CD4-positive, CD25-positive, alpha-beta regulatory T cell (primary cell): ENCODE results near the gene ZNF254. TPM values are rescaled to one million over a fixed set of nuclear protein-coding genes. Genes with fewer than 3 reads are reported as not detected.

Experiments used
- ATAC-seq, 2 donors: fragments of 150-1000 bp; cut with Tn5 transposase; one replicate each; pipeline ENCODE4 v1.10.0; 2021; ENCODE audit warnings: low read depth in 2 of 2, moderate number of reproducible peaks in 2 of 2, moderate library complexity in 1 of 2
- DNase-seq, 3 donors: peaks; one replicate each; pipeline versions ENCODE4 v3.0.0 to v3.0.0-alpha.2; 2012 to 2022; ENCODE audit warnings: mixed read lengths in 1 of 3
- H3K27ac ChIP-seq: one replicate; pipeline ENCODE4 v1.7.0; 2013; ENCODE audit warnings: mild to moderate bottlenecking, low read length; ENCODE audit not compliant: insufficient read depth, poor library complexity, severe bottlenecking
- H3K27me3 ChIP-seq: one replicate; pipeline ENCODE4 v1.7.0; 2013; ENCODE audit warnings: low read length; ENCODE audit not compliant: control insufficient read depth, insufficient read depth
- H3K36me3 ChIP-seq: one replicate; pipeline ENCODE4 v1.7.0; 2013; ENCODE audit warnings: mild to moderate bottlenecking, low read length, moderate library complexity; ENCODE audit not compliant: control insufficient read depth, insufficient read depth
- H3K4me1 ChIP-seq: 2 replicates; pipeline ENCODE4 v1.7.0; 2013; ENCODE audit warnings: mild to moderate bottlenecking, low read length; ENCODE audit not compliant: insufficient read depth, control insufficient read depth, poor library complexity, severe bottlenecking
- H3K4me3 ChIP-seq: one replicate; pipeline ENCODE4 v1.7.0; 2013; ENCODE audit warnings: low read depth, mild to moderate bottlenecking, low read length, moderate library complexity
- H3K9me3 ChIP-seq, 2 experiments: 1 replicate in 1 of 2; 2 replicates in 1 of 2; pipeline ENCODE4 v1.7.0; 2013; ENCODE audit warnings: low read length in 2 of 2, mild to moderate bottlenecking in 1 of 2, moderate library complexity in 1 of 2; ENCODE audit not compliant: control insufficient read depth in 2 of 2
- H3K27ac Mint-ChIP-seq, 3 donors: one replicate each; pipeline ENCODE4 v1.8.0; 2020 to 2022; ENCODE audit warnings: mild to moderate bottlenecking in 3 of 3, mixed read lengths in 3 of 3, moderate library complexity in 2 of 3
- H3K27me3 Mint-ChIP-seq: one replicate; pipeline ENCODE4 v1.8.0; 2022; ENCODE audit warnings: mild to moderate bottlenecking, mixed read lengths
- H3K36me3 Mint-ChIP-seq: one replicate; pipeline ENCODE4 v1.8.0; 2020; ENCODE audit warnings: mixed read lengths
- H3K4me1 Mint-ChIP-seq, 4 donors: one replicate each; pipeline ENCODE4 v1.8.0; 2020 to 2022; ENCODE audit warnings: mixed read lengths in 4 of 4, mild to moderate bottlenecking in 1 of 4
- H3K4me3 Mint-ChIP-seq, 4 donors: one replicate each; pipeline ENCODE4 v1.8.0; 2020 to 2022; ENCODE audit warnings: mild to moderate bottlenecking in 4 of 4, mixed read lengths in 4 of 4, moderate library complexity in 3 of 4
- H3K9me3 Mint-ChIP-seq, 7 donors: one replicate each; pipeline ENCODE4 v1.8.0; 2020 to 2022; ENCODE audit warnings: mixed read lengths in 7 of 7, mild to moderate bottlenecking in 3 of 7, moderate library complexity in 2 of 7
- polyA plus RNA-seq, 4 donors: library from polyadenylated mRNA; unstranded; fragments of 300-500 nt; fragmentation: Illumina TruSeq; gene quantifications; one replicate each; pipeline ENCODE4 v1.2.3, GENCODE V29; 2021
- total RNA-seq: library from RNA; stranded (reverse); gene quantifications from one replicate; pipeline ENCODE4 v1.2.3, GENCODE V29; 2022

ZNF254 gene
- total and polyA plus RNA-seq, 5 donors from 2014 or later = 5.5 to 11.0 (median 6.8) TPM

GRCh38 chr19:24101459-24102115 is 14.6 kb downstream of the ZNF254 start:
- H3K4me3 Mint-ChIP-seq = no peak overlapping the region
- peaks cover 64% of the 10 kb centered on the region for H3K36me3 ChIP-seq
- peaks cover 4 to 24% (median 11%) of the 10 kb centered on the region in 4 donors for H3K4me1 Mint-ChIP-seq
- H3K27me3 ChIP-seq = no peaks in the 10 kb centered on the region
- H3K4me3 ChIP-seq = no peak overlapping the region
- H3K27me3 Mint-ChIP-seq = no peaks in the 10 kb centered on the region
- no peak overlapping the region for H3K27ac ChIP-seq
- H3K36me3 Mint-ChIP-seq = peaks cover 58% of the 10 kb centered on the region
- H3K9me3 ChIP-seq = peaks cover 50 to 60% of the 10 kb centered on the region in 2 experiments
- ATAC-seq (no peak), DNase-seq (no peak)
- H3K27ac Mint-ChIP-seq = no peak overlapping the region
- peaks cover 0 to 34% (median 20%) of the 10 kb centered on the region in 7 donors for H3K9me3 Mint-ChIP-seq
- H3K4me1 ChIP-seq = no peaks in the 10 kb centered on the region

DNA sequence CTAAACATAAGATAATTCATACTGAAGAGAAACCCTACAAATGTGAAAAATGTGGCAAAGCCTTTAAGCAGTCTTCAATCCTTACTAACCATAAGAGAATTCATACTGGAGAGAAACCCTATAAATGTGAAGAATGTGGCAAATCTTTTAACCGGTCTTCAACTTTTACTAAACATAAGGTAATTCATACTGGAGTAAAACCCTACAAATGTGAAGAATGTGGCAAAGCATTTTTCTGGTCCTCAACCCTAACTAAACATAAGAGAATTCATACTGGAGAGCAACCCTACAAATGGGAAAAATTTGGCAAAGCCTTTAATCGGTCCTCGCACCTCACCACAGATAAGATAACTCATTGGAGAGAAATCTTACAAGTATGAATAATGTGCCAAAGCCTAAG is 40.6 kb downstream of the ZNF254 start:
- Mint-ChIP-seq H3K9me3 (peaks cover 0 to 70% (median 27%) of the 10 kb centered on the region in 7 donors), H3K27ac (no peak overlapping the region), H3K4me1 (no peaks in the 10 kb centered on the region), H3K36me3 (peaks cover 43% of the 10 kb centered on the region), H3K27me3 (no peaks in the 10 kb centered on the region), H3K4me3 (no peak overlapping the region)
- H3K4me1 ChIP-seq = no peaks in the 10 kb centered on the region
- H3K27ac ChIP-seq = no peak overlapping the region
- DNase-seq = no peak
- no peak overlapping the region for H3K4me3 ChIP-seq
- H3K9me3 ChIP-seq = peaks cover 79 to 88% of the 10 kb centered on the region in 2 experiments
- ATAC-seq = no peak
- peaks cover 32% of the 10 kb centered on the region for H3K36me3 ChIP-seq
- H3K27me3 ChIP-seq = no peaks in the 10 kb centered on the region

DNA sequence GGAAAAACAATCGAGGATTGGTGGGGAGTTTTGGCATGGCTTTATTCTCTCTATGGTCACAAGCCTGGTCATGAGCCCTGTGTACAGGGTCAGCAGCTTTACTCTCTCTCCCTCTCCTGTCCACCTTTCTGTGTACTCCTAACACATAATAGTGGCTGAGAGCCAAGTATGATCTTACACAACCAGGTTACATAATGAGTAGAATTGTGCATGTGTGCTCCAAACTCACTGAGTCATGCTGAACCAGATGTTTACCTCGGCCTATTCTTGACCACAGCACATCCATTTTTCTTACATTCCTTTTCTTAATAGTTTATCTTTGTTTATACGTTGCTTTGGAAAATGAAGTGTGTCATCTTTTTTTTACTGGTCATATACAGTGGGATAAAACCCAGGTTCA is 53.1 kb downstream of the ZNF254 start:
- Mint-ChIP-seq H3K9me3 (peaks cover 5 to 78% (median 29%) of the 10 kb centered on the region in 7 donors), H3K36me3 (peaks cover 10% of the 10 kb centered on the region), H3K27ac (no peak overlapping the region), H3K27me3 (no peaks in the 10 kb centered on the region), H3K4me3 (no peak overlapping the region), H3K4me1 (peaks cover 0 to 10% (median 0%) of the 10 kb centered on the region in 4 donors)
- H3K27ac ChIP-seq = no peak overlapping the region
- no peaks in the 10 kb centered on the region for H3K27me3 ChIP-seq
- no peak for ATAC-seq
- no peaks in the 10 kb centered on the region for H3K4me1 ChIP-seq
- no peak overlapping the region for H3K4me3 ChIP-seq
- DNase-seq = no peak
- H3K36me3 ChIP-seq = no peaks in the 10 kb centered on the region
- peaks cover 64 to 90% of the 10 kb centered on the region in 2 experiments for H3K9me3 ChIP-seq

- Mint-ChIP-seq H3K9me3 (peaks cover 4 to 75% (median 29%) of the 10 kb centered on the region in 7 donors), H3K27ac (no peak overlapping the region), H3K27me3 (no peaks in the 10 kb centered on the region)
Measured at GRCh38 chr19:24140591-24140990, 53.6 kb downstream of the ZNF254 start.

GRCh38 chr19:24141612-24142011 is 54.6 kb downstream of the ZNF254 start:
- H3K9me3 Mint-ChIP-seq = peaks cover 4 to 71% (median 20%) of the 10 kb centered on the region in 7 donors
- H3K36me3 Mint-ChIP-seq = peaks cover 5% of the 10 kb centered on the region

More at GRCh38 chr19:24140591-24140990, 53.6 kb downstream of the ZNF254 start:
- Histone ChIP-seq H3K4me3 (no peak overlapping the region), H3K36me3 (no peaks in the 10 kb centered on the region), H3K9me3 (peaks cover 63 to 90% of the 10 kb centered on the region in 2 experiments), H3K27ac (no peak overlapping the region), H3K4me1 (no peaks in the 10 kb centered on the region), H3K27me3 (no peaks in the 10 kb centered on the region)
- Mint-ChIP-seq H3K4me1 (peaks cover 0 to 10% (median 0%) of the 10 kb centered on the region in 4 donors), H3K4me3 (no peak overlapping the region), H3K36me3 (peaks cover 10% of the 10 kb centered on the region)
- ATAC-seq (no peak), DNase-seq (no peak)

DNA sequence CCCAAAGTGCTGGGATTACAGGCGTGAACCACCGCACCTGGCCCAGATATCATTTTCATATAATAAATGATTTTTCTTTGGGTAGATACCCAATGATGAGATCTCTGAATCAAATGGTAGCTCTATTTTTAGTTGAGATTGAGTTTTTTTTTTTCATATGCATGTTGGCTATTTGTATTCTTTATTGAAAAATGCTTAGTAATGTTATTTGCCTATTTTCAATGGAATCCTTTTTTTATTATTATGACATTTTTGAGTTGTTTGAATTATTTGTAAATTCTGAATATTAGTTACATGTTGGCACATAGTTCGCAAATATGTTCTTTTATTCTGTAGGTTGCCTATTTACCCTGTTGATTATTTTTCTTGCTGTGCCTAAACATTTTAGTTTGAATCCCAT is 55.8 kb downstream of the ZNF254 start:
- Histone ChIP-seq H3K36me3 (no peaks in the 10 kb centered on the region), H3K9me3 (peaks cover 63 to 76% of the 10 kb centered on the region in 2 experiments), H3K27ac (no peak overlapping the region), H3K4me3 (no peak overlapping the region), H3K27me3 (no peaks in the 10 kb centered on the region), H3K4me1 (no peaks in the 10 kb centered on the region)
- no peak overlapping the region for H3K27ac Mint-ChIP-seq
- DNase-seq (no peak), ATAC-seq (no peak)
- peaks cover 3% of the 10 kb centered on the region for H3K36me3 Mint-ChIP-seq
- no peaks in the 10 kb centered on the region for H3K4me1 Mint-ChIP-seq
- H3K4me3 Mint-ChIP-seq = no peak overlapping the region
- H3K27me3 Mint-ChIP-seq = no peaks in the 10 kb centered on the region
- H3K9me3 Mint-ChIP-seq = peaks cover 4 to 65% (median 21%) of the 10 kb centered on the region in 7 donors

More at GRCh38 chr19:24141612-24142011, 54.6 kb downstream of the ZNF254 start:
- no peak for ATAC-seq
- peaks cover 67 to 81% of the 10 kb centered on the region in 2 experiments for H3K9me3 ChIP-seq
- H3K4me3 Mint-ChIP-seq = no peak overlapping the region
- DNase-seq = no peak
- H3K27ac Mint-ChIP-seq = no peak overlapping the region
- no peaks in the 10 kb centered on the region for H3K27me3 Mint-ChIP-seq
- no peaks in the 10 kb centered on the region for H3K36me3 ChIP-seq
- peaks cover 0 to 2% (median 0%) of the 10 kb centered on the region in 4 donors for H3K4me1 Mint-ChIP-seq
- H3K27ac ChIP-seq = no peak overlapping the region
- H3K4me3 ChIP-seq = no peak overlapping the region
- no peaks in the 10 kb centered on the region for H3K4me1 ChIP-seq
- no peaks in the 10 kb centered on the region for H3K27me3 ChIP-seq

GRCh38 chr19:24159707-24160106 is 72.7 kb downstream of the ZNF254 start:
- peaks cover 31 to 88% of the 10 kb centered on the region in 2 experiments for H3K9me3 ChIP-seq
- no peak overlapping the region for H3K27ac ChIP-seq
- no peaks in the 10 kb centered on the region for H3K4me1 ChIP-seq
- Mint-ChIP-seq H3K4me3 (no peak overlapping the region), H3K36me3 (peaks cover 3% of the 10 kb centered on the region), H3K9me3 (peaks cover 5 to 67% (median 19%) of the 10 kb centered on the region in 7 donors), H3K27ac (no peak overlapping the region), H3K4me1 (no peaks in the 10 kb centered on the region), H3K27me3 (no peaks in the 10 kb centered on the region)
- ATAC-seq (no peak), DNase-seq (peak in 1 of 3 donors; percentile 10)
- H3K36me3 ChIP-seq = no peaks in the 10 kb centered on the region
- H3K4me3 ChIP-seq = no peak overlapping the region
- H3K27me3 ChIP-seq = no peaks in the 10 kb centered on the region

GRCh38 chr19:24166055-24166454 is 79.1 kb downstream of the ZNF254 start:
- Histone ChIP-seq H3K4me3 (no peak overlapping the region), H3K27me3 (no peaks in the 10 kb centered on the region), H3K9me3 (peaks cover 20 to 76% of the 10 kb centered on the region in 2 experiments), H3K4me1 (no peaks in the 10 kb centered on the region), H3K36me3 (no peaks in the 10 kb centered on the region), H3K27ac (no peak overlapping the region)
- peaks cover 0 to 72% (median 26%) of the 10 kb centered on the region in 7 donors for H3K9me3 Mint-ChIP-seq
- H3K27ac Mint-ChIP-seq = no peak overlapping the region
- ATAC-seq = no peak
- H3K4me1 Mint-ChIP-seq = no peaks in the 10 kb centered on the region
- no peak for DNase-seq
- no peaks in the 10 kb centered on the region for H3K27me3 Mint-ChIP-seq
- no peak overlapping the region for H3K4me3 Mint-ChIP-seq
- H3K36me3 Mint-ChIP-seq = peaks cover 5% of the 10 kb centered on the region
